Activated effector memory CD4-positive, alpha-beta T cell treated with anti-CD3 and anti-CD28 coated beads, Interleukin-2, amount 50 U/mL, for 16 hours (primary cell): Measurements from ENCODE around the gene KIF21B.

Experiments used
- DNase-seq: peaks from one replicate; pipeline ENCODE4 v3.0.0-alpha.2; 2020

KIF21B gene, protein sequence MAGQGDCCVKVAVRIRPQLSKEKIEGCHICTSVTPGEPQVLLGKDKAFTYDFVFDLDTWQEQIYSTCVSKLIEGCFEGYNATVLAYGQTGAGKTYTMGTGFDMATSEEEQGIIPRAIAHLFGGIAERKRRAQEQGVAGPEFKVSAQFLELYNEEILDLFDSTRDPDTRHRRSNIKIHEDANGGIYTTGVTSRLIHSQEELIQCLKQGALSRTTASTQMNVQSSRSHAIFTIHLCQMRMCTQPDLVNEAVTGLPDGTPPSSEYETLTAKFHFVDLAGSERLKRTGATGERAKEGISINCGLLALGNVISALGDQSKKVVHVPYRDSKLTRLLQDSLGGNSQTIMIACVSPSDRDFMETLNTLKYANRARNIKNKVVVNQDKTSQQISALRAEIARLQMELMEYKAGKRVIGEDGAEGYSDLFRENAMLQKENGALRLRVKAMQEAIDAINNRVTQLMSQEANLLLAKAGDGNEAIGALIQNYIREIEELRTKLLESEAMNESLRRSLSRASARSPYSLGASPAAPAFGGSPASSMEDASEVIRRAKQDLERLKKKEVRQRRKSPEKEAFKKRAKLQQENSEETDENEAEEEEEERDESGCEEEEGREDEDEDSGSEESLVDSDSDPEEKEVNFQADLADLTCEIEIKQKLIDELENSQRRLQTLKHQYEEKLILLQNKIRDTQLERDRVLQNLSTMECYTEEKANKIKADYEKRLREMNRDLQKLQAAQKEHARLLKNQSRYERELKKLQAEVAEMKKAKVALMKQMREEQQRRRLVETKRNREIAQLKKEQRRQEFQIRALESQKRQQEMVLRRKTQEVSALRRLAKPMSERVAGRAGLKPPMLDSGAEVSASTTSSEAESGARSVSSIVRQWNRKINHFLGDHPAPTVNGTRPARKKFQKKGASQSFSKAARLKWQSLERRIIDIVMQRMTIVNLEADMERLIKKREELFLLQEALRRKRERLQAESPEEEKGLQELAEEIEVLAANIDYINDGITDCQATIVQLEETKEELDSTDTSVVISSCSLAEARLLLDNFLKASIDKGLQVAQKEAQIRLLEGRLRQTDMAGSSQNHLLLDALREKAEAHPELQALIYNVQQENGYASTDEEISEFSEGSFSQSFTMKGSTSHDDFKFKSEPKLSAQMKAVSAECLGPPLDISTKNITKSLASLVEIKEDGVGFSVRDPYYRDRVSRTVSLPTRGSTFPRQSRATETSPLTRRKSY (N-terminal part only)

GRCh38 chr1:201023517-201023902, at the start of gene KIF21B:
Gene KIF21B, minus strand, starts transcription at chr1:201023714. Its CDS starts 331 bp downstream, at chr1:201023383.
- peak; percentile 97 for DNase-seq

DNA sequence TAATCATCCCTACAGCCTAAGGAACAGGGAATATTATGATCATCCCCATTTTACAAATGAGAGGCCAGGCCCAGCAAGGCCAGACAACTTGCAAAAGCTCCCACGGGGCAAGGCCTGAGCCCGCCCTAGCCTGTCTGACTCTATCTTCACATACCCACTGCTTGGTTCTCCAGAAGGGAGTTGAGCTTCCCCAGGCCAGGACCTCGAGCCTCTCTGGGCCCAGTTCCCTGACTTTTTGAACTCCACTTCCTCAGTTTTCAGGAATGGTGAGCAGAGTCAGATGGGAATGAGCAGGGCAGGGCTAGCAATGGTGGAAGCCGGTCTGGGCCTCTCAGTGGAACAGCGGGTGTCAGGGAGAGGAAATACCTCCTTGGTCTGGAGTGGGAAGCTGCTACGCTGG, 49.4 kb upstream of the KIF21B start:
- DNase-seq, result no peak

DNA sequence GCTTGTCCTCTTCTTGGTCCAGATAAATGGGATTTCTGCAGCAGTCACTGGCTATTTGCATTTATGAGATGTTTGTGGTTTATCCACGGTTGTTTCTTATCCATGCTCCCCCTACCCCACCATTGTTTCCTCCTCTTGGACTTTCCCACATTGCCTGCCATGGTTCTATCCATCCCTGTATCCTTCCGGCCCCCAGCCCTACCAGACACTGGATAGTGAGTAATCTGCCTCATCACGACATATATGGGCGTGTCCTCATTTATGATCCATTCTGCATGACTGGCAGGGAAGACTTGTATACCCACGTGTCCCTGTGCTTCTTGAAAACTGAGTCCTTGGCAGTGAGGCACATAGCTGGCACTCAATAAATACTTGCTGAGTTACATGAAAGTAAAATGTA, 48.6 kb upstream of the KIF21B start:
- no peak for DNase-seq

- DNase-seq, result no peak
Measured at GRCh38 chr1:201069636-201070035, 46.1 kb upstream of the KIF21B start.

GRCh38 chr1:201068976-201069375, 45.5 kb upstream of the KIF21B start:
- no peak for DNase-seq

DNA sequence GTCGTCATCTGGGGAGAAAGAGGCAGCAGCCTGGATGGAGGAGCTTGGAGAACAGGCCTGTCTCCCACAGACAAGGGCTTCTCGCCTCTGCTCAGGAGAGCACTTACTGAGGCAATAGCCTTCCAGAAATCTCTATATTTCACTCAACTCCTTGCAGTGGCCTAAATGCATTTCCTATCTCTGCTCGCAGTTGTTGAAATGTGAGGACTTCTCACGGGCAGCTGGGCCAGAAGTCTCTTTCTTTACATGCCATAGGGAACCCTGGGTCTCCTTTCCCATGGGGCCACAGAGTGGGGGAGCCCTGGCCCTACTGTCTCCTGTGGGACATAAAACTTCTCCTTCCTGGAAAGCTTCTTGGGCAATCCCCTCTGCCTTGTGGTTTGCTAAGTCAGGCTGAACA, 43.5 kb upstream of the KIF21B start:
- DNase-seq, result no peak

- no peak for DNase-seq
Measured at GRCh38 chr1:201065686-201066085, 42.2 kb upstream of the KIF21B start.

GRCh38 chr1:201064806-201065205, 41.3 kb upstream of the KIF21B start:
- no peak for DNase-seq

DNA sequence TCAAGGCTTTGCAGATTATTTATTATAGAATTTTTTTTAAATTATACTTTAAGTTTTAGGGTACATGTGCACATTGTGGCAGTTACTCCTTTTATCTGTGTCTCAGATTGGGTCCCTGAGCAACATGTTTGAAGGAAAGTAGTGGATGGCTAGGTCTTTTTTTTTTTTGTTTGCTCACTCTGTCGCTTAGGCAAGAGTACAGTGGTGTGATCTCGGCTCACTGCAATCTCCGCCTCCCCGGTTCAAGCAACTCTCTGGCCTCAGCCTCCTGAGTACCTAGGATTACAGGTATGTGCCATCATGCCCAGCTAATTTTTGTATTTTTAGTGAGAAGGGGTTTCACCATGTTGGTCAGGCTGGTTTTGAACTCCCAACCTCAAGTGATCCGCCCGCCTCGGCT, 39.6 kb upstream of the KIF21B start:
- no peak for DNase-seq

DNA sequence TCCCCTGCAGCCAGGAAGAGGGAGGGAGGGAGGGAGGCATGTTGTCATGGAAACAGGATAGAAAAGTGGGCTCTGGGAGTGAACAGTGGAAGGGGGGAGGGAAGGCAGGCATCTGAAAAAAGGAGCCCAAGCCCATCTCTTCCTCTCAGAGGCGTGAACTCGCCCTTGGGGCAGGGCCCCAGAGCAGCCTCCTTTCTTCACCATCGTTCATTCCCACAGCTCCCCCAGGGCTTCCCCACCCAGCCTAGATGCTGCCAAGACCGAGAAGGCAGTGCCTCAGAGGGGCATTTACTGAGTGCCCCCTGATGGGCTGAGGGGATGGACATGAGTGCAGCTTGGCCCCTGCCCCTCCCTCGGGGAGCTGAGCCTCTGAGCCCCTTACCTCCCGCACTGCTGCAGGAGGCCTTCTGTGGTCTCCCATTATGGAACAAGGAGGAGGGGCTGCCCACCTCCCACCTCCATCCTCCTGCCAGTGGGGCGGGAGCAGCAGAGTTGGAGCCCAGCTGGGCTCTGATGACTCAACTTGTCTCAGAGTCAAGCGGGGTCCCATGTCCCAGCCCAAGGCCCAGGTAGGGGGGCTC, 39.1 kb upstream of the KIF21B start:
- no peak for DNase-seq

DNA sequence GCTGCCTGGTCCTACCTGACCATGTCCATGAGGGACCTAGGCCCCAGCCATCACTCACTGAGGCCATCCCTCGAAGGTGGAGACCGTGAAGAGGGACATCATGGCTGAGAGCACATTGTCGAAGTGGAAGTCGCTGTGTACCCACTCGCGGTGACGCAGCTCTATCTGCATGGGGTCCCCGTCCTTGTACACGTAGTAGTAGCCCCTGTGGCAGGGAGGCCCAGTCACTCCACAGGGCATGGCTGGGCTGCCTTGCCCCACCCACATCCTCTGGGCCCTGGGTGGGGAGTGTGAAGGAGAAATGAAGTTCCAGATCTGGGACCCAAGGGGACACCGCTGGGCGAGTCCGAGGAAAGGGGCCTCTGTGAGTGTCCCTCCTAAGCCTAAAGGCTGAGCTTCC, 38.4 kb upstream of the KIF21B start:
- DNase-seq, result no peak

GRCh38 chr1:201061049-201061448, 37.5 kb upstream of the KIF21B start:
- no peak for DNase-seq

GRCh38 chr1:201060586-201060985, 37.1 kb upstream of the KIF21B start:
- no peak for DNase-seq

DNA sequence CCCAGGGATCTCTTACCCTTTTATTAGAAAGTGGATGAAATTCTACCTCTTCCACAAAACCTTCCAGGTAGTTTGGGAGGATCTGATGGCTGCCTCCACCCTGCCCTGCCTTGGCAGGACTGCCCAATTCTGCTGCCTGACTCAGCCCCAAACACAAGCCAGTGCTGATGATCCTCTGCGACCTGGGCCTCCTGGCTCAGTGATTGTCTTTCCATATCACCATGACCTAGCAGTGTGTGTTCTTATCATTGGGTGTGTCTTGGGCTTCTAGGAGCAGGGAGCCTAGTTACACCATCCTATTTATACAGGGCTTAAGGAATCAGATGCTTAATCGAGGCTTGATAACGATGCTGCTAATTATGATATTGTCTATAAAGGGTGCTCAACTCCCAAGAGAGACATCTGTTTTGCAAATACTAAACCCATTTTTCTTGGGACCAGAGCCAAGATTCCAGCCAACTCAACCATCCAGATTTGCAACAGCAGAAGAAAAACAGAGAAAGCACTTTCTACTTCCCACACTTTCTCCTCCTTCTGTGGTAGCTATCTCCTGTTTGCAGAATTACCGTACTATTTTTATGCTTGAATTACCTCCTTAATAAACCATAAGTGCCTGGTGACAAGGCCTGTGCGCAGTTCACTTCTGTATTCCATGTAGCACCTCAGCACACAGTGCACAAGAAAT, 36.5 kb upstream of the KIF21B start:
- no peak for DNase-seq

DNA sequence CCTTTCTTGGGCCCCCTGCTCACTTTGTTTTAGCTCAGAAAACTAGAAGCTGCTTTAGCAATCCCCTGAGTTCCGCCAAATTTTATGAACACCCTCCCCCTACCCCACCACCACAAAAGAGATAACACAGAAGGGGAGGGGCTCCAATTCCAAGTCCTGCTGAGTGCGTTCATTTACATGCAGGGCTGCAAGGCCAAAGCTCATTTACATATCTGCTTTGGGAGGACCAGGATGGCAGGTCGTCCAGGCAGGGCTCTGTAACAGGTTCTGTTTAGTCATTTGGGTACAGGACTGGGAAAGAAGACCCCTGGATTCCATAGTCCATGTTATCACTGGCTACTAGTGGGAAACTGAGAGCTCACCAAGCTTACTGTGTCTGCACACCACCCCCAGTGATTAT, 35.9 kb upstream of the KIF21B start:
- DNase-seq, result no peak

GRCh38 chr1:201054091-201054543, 30.6 kb upstream of the KIF21B start:
- DNase-seq, result no peak

GRCh38 chr1:201053155-201053860, 29.8 kb upstream of the KIF21B start:
- no peak for DNase-seq

- no peak for DNase-seq
Measured at GRCh38 chr1:201051399-201051798, 27.9 kb upstream of the KIF21B start.

DNA sequence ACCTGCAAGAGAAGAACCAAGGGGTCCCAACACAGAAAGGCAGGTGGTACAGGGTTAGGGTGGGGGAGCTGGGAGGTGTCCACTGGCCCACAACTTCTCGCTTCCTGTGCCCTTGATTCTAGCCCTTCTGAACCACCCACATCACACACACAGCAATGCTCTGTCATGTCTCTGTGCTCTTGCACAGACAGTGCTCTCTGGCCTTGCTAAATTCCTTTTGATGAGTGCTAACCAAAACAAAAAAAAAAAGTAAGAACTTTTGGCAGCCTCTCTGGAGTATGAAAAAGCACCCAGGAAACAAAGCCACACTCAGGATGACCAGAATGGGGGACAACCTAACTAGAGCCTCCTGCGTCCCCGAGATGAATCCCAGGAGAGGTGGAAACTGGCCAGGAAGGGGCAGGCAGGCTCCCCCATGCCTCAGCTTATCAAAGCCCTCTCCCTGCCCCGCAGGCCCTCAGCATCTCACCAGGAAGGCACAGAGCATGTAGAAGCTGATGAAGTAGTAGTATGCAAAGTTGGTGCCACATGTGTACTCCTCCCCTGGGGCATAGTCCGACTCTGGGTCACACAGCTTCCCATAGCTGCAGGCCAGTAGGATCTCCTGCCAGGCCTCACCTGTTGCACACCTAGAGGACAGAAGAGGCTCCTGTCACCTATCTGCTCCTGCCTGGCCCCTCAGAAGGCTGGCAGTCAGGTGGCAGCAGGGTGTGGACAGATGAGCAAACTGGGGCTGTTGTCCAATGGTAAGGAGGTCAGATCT, 27.2 kb upstream of the KIF21B start:
- DNase-seq, result no peak

DNA sequence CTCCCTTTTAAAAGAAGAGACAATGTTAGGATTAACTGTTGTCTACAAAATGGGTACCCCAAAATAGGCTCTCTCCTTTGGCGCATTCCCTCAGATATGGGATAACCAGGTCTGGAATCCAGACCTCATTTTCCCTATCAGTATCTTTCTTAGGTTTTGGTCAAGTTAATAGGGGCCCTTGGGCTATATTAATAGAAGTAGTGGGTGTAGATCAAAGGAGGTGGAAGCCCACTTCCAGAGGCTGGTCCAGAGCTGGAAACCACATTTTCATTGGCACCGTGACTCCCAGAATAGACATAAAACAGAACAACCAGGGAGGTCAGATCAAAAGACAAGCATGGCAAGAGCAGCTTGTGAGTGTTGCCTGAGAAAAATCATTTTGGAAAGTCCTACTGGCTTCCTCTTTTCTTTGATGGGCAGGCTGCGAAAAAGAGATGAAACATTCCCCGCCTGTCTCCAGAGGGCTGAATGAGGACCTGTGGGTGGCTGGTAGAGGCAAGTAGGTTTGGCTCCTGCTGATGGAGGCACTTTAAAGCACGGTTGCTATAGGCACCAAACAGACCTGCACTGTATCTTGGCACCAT, 25.8 kb upstream of the KIF21B start:
- DNase-seq, result no peak
